HL-60 (cell line): Measurements from ENCODE around the gene B3GALT5.

Source experiments
- GABPA ChIP-seq: IDR thresholded peaks from 2 replicates; pipeline ENCODE4 v1.6.1; 2012; ENCODE audit warnings: low read depth
- POLR2AphosphoS5 ChIP-seq: IDR thresholded peaks from 2 replicates; pipeline ENCODE4 v1.6.1; 2012; ENCODE audit warnings: low read depth
- TF ChIP-seq, protein P1 (sequence below): IDR thresholded peaks from one replicate; pipeline ENCODE4 v1.5.1; 2011; ENCODE audit warnings: low read length, control low read depth, inconsistent platforms; ENCODE audit not compliant: insufficient read depth
- TF ChIP-seq, protein P2 (sequence below): IDR thresholded peaks from 2 replicates; pipeline ENCODE4 v1.6.1; 2012; ENCODE audit warnings: low read depth; ENCODE audit not compliant: insufficient replicate concordance

DNA sequence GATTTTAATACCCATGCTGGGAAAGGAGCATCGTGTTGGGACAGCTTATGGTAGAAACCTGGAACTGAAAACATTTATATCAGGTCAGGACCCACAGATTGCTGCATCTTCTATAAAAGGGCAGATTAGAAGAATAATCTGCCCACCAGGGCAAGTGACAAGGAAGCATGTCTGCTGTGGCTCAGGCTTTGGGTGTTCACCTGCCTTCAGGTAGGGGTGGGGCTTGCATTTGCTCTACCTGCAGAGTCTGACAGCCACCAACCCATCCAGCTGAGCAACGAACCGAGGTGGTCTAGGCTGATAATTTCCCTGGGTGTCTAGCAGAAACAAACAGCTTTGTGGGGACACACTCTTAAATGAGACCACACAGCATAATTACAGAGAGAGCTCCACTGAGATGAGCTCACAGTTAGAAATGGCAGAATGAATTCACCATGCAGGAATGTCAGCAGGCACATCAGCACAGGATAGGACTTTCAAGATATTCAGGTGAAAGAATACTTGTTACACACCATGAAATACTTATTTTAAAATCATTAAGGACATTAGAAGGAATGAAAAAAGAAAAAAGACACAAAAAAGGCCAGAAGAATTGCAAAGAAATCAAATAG lies 36.1 kb upstream of the B3GALT5 start:
- TF ChIP-seq, protein P1, sequence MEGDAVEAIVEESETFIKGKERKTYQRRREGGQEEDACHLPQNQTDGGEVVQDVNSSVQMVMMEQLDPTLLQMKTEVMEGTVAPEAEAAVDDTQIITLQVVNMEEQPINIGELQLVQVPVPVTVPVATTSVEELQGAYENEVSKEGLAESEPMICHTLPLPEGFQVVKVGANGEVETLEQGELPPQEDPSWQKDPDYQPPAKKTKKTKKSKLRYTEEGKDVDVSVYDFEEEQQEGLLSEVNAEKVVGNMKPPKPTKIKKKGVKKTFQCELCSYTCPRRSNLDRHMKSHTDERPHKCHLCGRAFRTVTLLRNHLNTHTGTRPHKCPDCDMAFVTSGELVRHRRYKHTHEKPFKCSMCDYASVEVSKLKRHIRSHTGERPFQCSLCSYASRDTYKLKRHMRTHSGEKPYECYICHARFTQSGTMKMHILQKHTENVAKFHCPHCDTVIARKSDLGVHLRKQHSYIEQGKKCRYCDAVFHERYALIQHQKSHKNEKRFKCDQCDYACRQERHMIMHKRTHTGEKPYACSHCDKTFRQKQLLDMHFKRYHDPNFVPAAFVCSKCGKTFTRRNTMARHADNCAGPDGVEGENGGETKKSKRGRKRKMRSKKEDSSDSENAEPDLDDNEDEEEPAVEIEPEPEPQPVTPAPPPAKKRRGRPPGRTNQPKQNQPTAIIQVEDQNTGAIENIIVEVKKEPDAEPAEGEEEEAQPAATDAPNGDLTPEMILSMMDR: no peak
- TF ChIP-seq GABPA (no peak), POLR2AphosphoS5 (no peak)
- TF ChIP-seq, protein P2, sequence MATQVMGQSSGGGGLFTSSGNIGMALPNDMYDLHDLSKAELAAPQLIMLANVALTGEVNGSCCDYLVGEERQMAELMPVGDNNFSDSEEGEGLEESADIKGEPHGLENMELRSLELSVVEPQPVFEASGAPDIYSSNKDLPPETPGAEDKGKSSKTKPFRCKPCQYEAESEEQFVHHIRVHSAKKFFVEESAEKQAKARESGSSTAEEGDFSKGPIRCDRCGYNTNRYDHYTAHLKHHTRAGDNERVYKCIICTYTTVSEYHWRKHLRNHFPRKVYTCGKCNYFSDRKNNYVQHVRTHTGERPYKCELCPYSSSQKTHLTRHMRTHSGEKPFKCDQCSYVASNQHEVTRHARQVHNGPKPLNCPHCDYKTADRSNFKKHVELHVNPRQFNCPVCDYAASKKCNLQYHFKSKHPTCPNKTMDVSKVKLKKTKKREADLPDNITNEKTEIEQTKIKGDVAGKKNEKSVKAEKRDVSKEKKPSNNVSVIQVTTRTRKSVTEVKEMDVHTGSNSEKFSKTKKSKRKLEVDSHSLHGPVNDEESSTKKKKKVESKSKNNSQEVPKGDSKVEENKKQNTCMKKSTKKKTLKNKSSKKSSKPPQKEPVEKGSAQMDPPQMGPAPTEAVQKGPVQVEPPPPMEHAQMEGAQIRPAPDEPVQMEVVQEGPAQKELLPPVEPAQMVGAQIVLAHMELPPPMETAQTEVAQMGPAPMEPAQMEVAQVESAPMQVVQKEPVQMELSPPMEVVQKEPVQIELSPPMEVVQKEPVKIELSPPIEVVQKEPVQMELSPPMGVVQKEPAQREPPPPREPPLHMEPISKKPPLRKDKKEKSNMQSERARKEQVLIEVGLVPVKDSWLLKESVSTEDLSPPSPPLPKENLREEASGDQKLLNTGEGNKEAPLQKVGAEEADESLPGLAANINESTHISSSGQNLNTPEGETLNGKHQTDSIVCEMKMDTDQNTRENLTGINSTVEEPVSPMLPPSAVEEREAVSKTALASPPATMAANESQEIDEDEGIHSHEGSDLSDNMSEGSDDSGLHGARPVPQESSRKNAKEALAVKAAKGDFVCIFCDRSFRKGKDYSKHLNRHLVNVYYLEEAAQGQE: no peak
